ENCODE data around the gene PLEKHA5.
A peak's percentile ranks its signal among the peaks of the same experiment; 100 is the strongest.
"Not testable (repeated sequence)": the region's sequence is repeated elsewhere in the genome, so short reads cannot be mapped to it uniquely, and the experiment has no call there.

PLEKHA5 gene

DNA sequence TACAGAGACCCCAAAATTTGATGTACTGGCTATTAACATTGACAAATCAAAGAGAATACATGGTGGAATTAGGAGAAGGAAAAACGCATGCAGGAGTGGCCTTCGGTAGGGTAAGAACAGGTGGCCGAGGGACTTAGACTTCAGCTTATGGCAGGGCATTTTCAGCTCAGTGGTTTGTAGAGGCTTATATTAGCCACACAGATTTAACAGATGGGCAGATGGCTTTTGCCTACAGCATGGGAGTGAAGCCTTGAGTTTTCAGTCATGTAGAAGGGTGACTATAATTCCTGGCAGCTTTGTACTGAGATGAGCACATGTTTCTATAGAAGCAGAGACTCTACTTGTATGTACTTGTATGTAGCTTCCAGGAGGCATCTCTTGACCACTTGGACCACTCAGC, 40.9 kb upstream of the PLEKHA5 start:
- H3K36me3 ChIP-seq (replicated peaks) = no peaks in the 10 kb centered on the region
- no peak overlapping the region for H3K27ac ChIP-seq
- in situ Hi-C loops (cut with HindIII; ENCODE audit: low pct_ligation_motif_present, low sequenced_read_pairs) = no loop called here
- no peak overlapping the region for H3K4me3 ChIP-seq (ENCODE audit: low read depth, low read length)
- TF ChIP-seq, protein P1, sequence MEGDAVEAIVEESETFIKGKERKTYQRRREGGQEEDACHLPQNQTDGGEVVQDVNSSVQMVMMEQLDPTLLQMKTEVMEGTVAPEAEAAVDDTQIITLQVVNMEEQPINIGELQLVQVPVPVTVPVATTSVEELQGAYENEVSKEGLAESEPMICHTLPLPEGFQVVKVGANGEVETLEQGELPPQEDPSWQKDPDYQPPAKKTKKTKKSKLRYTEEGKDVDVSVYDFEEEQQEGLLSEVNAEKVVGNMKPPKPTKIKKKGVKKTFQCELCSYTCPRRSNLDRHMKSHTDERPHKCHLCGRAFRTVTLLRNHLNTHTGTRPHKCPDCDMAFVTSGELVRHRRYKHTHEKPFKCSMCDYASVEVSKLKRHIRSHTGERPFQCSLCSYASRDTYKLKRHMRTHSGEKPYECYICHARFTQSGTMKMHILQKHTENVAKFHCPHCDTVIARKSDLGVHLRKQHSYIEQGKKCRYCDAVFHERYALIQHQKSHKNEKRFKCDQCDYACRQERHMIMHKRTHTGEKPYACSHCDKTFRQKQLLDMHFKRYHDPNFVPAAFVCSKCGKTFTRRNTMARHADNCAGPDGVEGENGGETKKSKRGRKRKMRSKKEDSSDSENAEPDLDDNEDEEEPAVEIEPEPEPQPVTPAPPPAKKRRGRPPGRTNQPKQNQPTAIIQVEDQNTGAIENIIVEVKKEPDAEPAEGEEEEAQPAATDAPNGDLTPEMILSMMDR (IDR thresholded peaks at IDR 0.05; ENCODE audit: low read depth, low read length, missing control alignments) = no peak
- no peaks in the 10 kb centered on the region for H3K27me3 ChIP-seq (replicated peaks)
- DNase-seq = no peak

DNA sequence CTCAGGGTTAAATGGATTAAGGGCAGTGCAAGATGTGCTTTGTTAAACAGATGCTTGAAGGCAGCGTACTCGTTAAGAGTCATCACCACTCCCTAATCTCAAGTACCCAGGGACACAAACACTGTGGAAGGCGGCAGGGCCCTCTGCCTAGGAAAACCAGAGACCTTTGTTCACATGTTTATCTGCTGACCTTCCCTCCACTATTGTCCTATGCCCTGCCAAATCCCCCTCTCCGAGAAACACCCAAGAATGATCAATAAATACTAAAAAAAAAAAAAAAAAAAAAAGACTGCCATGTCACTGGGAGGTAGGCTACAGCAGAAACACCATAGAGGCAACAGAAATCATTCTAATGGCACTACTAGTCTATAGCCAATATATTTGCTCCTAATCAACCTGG, 37.1 kb upstream of the PLEKHA5 start:
- in situ Hi-C loops (cut with HindIII; ENCODE audit: low pct_ligation_motif_present, low sequenced_read_pairs); H3K27ac ChIP-seq; DNase-seq; H3K36me3 ChIP-seq (replicated peaks); H3K4me3 ChIP-seq (ENCODE audit: low read depth, low read length); H3K27me3 ChIP-seq (replicated peaks): not testable (repeated sequence)

DNA sequence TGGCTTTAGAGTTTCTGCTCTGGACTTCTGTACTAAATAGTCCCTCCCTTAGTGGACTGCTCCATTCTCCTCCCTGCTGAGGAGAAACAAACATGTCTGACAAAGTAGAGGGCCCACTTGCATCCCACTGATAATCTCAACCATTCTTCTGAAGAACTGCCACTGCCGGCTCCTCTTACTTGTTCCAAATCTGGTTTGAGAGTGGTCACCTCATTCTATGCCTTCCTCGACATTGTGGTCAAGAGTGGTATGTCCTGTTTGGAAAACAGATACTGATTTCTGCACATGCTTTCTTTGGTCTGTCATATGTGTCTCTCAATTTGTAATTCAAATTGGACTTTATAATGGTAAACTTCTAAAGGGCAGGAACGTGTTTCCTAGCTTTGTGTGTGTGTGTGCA, 36.3 kb upstream of the PLEKHA5 start:
- no peak overlapping the region for H3K4me3 ChIP-seq (ENCODE audit: low read depth, low read length)
- TF ChIP-seq, protein P1 (IDR thresholded peaks at IDR 0.05; ENCODE audit: low read depth, low read length, missing control alignments) = no peak
- in situ Hi-C loops (cut with HindIII; ENCODE audit: low pct_ligation_motif_present, low sequenced_read_pairs) = no loop called here
- no peaks in the 10 kb centered on the region for H3K36me3 ChIP-seq (replicated peaks)
- DNase-seq = peak; percentile 12
- H3K27ac ChIP-seq = no peak overlapping the region
- H3K27me3 ChIP-seq (replicated peaks) = no peaks in the 10 kb centered on the region

DNA sequence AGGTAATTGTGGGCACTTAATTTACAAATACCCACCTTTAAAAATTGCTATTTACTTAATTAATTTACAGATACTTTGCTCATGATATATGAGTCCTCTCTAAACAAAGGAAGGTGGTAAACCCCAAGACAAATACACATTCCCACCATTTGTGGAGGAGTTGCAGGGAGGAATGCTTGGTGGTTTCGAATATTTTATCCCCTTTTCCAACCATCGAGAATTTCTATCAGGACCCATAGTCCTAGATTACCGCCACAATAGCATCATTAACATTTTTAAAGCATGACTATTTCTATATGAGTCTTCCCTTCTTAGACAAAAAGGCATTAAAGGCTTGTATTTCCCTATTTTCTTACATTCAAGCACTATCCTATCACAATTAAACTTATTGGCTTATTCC, 34.2 kb upstream of the PLEKHA5 start:
- TF ChIP-seq, protein P1 (IDR thresholded peaks at IDR 0.05; ENCODE audit: low read depth, low read length, missing control alignments) = no peak
- H3K27me3 ChIP-seq (replicated peaks) = no peaks in the 10 kb centered on the region
- no peak overlapping the region for H3K4me3 ChIP-seq (ENCODE audit: low read depth, low read length)
- no peak overlapping the region for H3K27ac ChIP-seq
- DNase-seq = no peak
- in situ Hi-C loops (cut with HindIII; ENCODE audit: low pct_ligation_motif_present, low sequenced_read_pairs) = no loop called here
- no peaks in the 10 kb centered on the region for H3K36me3 ChIP-seq (replicated peaks)

DNA sequence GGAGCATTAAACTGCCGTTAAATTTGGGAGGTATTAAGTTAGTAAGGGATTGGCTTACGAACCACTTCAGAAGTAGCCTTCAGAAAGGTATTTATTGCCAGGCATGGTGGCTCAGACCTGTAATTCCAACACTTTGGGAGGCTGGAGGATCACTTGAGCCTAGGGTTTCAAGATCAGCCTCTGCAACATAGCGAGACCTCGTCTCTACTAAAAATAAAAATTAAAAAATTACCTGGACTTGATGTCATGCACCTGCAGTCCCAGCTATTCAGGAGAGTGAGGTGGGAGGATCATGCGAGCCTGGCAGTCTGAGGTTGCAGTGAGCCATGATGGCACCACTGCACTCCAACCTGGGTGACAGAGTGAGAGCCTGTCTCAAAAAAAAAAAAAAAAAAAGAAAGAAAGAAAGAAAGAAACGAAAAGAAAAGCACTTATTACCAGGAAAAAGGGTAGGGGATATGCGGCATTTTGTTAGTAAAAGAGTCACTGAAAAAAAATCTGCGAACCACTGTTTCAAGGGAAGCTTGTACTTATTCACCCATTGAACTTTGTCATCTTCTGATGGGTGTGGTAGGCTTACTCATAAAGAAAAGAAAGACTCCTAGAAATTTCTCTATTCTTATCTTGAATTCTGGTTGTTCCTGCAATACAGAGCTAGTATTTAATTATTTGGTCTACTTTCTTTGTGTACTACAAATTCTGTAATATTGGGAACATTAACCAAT, 33.6 kb upstream of the PLEKHA5 start:
- in situ Hi-C loops (cut with HindIII; ENCODE audit: low pct_ligation_motif_present, low sequenced_read_pairs) = no loop called here
- no peaks in the 10 kb centered on the region for H3K36me3 ChIP-seq (replicated peaks)

DNA sequence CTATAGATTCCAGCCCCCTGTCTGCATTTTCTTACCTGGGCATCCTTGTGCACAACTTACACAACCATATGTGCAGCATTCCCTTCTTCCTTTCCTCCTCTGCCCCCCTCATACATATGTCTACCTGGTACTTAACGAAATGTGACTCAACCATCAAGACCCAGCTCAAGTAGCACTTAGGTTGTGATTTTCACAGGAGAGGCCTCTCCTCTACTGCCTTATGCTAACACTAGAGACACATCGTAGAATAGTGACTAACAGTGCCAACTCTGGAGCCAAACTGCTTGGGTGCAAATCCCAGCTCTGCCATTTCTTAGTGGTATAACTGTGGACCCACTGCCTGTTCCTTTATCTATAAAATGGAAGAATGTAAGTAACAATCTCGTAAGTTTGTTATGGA, 24.1 kb upstream of the PLEKHA5 start:
- no peak for DNase-seq
- TF ChIP-seq, protein P1 (IDR thresholded peaks at IDR 0.05; ENCODE audit: low read depth, low read length, missing control alignments) = no peak
- no peak overlapping the region for H3K4me3 ChIP-seq (ENCODE audit: low read depth, low read length)
- no peaks in the 10 kb centered on the region for H3K36me3 ChIP-seq (replicated peaks)
- no peak overlapping the region for H3K27ac ChIP-seq
- in situ Hi-C loops (cut with HindIII; ENCODE audit: low pct_ligation_motif_present, low sequenced_read_pairs) = no loop called here
- no peaks in the 10 kb centered on the region for H3K27me3 ChIP-seq (replicated peaks)

More for the DNA sequence above, 33.6 kb upstream of the PLEKHA5 start:
- no peak overlapping the region for H3K27ac ChIP-seq
- peak; percentile 40 for DNase-seq
- TF ChIP-seq, protein P1 (IDR thresholded peaks at IDR 0.05; ENCODE audit: low read depth, low read length, missing control alignments) = no peak
- H3K27me3 ChIP-seq (replicated peaks) = no peaks in the 10 kb centered on the region
- H3K4me3 ChIP-seq (ENCODE audit: low read depth, low read length) = no peak overlapping the region
